DOHH2 (cell line): ENCODE data around the gene EOLA2.
"Not testable (repeated sequence)": the region's sequence is repeated elsewhere in the genome, so short reads cannot be mapped to it uniquely, and the experiment has no call there.

Experiments
- CTCF ChIP-seq: fragments of 200-600 bp; sonication (generic); IDR thresholded peaks from one replicate; pipeline ENCODE4 v1.5.1; 2014; ENCODE audit warnings: antibody characterized with exemption, mild to moderate bottlenecking, low read depth, low read length; ENCODE audit not compliant: poor library complexity, severe bottlenecking
- EZH2phosphoT487 ChIP-seq: fragments of 200-600 bp; sonication (generic); IDR thresholded peaks from 2 replicates; pipeline ENCODE4 v1.6.1; 2017; ENCODE audit warnings: borderline replicate concordance, mild to moderate bottlenecking, antibody characterized with exemption, low read length, moderate library complexity, mixed read lengths

GRCh38 chrX:149927964-149928258, 10.4 kb downstream of the EOLA2 start:
- not testable (repeated sequence) for TF ChIP-seq CTCF, EZH2phosphoT487
